ENCODE results near the gene CCDC154. TPM values are rescaled to one million over a fixed set of nuclear protein-coding genes. Genes with fewer than 3 reads are reported as not detected.

The CCDC154 gene
- total and polyA plus RNA-seq, 2 donors (not counting 3 experiments of a cell fraction or from before 2014, with no cell fraction given), result 0.65 to 0.75 TPM

- Histone ChIP-seq H3K4me2 (ENCODE audit: insufficient read depth, low read length) (no peak overlapping the region), H3K36me3 (ENCODE audit: control insufficient read depth in 2 of 2, extremely low read depth in 1 of 2, insufficient read depth in 2 of 2, low read length in 2 of 2) (peaks cover 0 to 19% of the 10 kb centered on the region in 2 experiments), H3K9ac (replicated peaks; ENCODE audit: extremely low read depth, insufficient read depth, low read length) (no peak overlapping the region), H3K27me3 (ENCODE audit: control insufficient read depth in 2 of 2, insufficient read depth in 2 of 2, low read length in 2 of 2) (no peaks in the 10 kb centered on the region), H3K4me3 (replicated peaks in 1 of 3; ENCODE audit: insufficient read depth in 1 of 3, low read depth in 1 of 3, low read length in 3 of 3) (no peak overlapping the region), H3K79me2 (ENCODE audit: control insufficient read depth, insufficient read depth, low read length) (no peaks in the 10 kb centered on the region), H4K20me1 (replicated peaks; ENCODE audit: control insufficient read depth, extremely low read depth, insufficient read depth, low read length) (no peaks in the 10 kb centered on the region), H3K27ac (ENCODE audit: insufficient read depth, low read depth, low read length) (no peak overlapping the region), H3K9me1 (replicated peaks; ENCODE audit: control insufficient read depth, extremely low read depth, insufficient read depth, low read length) (no peaks in the 10 kb centered on the region), H2AFZ (ENCODE audit: low read depth, low read length) (no peak overlapping the region), H3K9me3 (replicated peaks; ENCODE audit: control insufficient read depth, insufficient read depth, low read length) (no peaks in the 10 kb centered on the region), H3K4me1 (ENCODE audit: control insufficient read depth, extremely low read depth, insufficient read depth, low read length) (no peaks in the 10 kb centered on the region)
- BruUV-seq (replicated peaks), result no TSS peak
- DNase-seq (ENCODE audit: low read depth, low spot score), result no peak
- ChIA-PET POLR2A (no interaction called here), CTCF (interaction anchor here (2.3 kb wide), 1 partner anchor 27 kb away, joined by 9 read pairs; no protein-coding TSS in a partner anchor)
- intact Hi-C loops (cut with micrococcal nuclease), result no loop called here
- TF ChIP-seq FOS (IDR thresholded peaks at IDR 0.05; ENCODE audit: borderline replicate concordance, insufficient read depth, low read length) (no peak), MYC (IDR thresholded peaks at IDR 0.05; ENCODE audit: low read depth, low read length) (no peak), CTCF (IDR thresholded peaks at IDR 0.05; ENCODE audit: extremely low read depth in 1 of 2, insufficient read depth in 1 of 2, low read depth in 1 of 2, low read length in 2 of 2) (no peak), MAX (IDR thresholded peaks at IDR 0.05; ENCODE audit: insufficient read depth, insufficient read length) (no peak), GATA2 (IDR thresholded peaks at IDR 0.05; ENCODE audit: insufficient read depth, insufficient read length, low read depth, low read length) (no peak), POLR2AphosphoS5 (IDR thresholded peaks at IDR 0.05; ENCODE audit: insufficient read depth, low read depth, low read length) (no peak), EZH2 (IDR thresholded peaks at IDR 0.05; ENCODE audit: borderline replicate concordance, low read depth, low read length, severe bottlenecking) (no peak), JUN (IDR thresholded peaks at IDR 0.05; ENCODE audit: borderline replicate concordance, insufficient read depth, insufficient read length, low read depth) (no peak), POLR2A (IDR thresholded peaks at IDR 0.05; ENCODE audit: low read depth, low read length) (no peak)
- FAIRE-seq, result no peak
- dilution Hi-C loops (cut with MboI; ENCODE audit: extremely low pct_ligation_motif_present, low sequenced_read_pairs), result no loop called here
Observed at GRCh38 chr16:1390239-1390779, 54.0 kb downstream of the CCDC154 start.

All from endothelial cell of umbilical vein (primary cell).